ENCODE results near the gene LONP2.

GRCh38 chr16:48361012-48361411, 116.9 kb downstream of the LONP2 start:
- TF ChIP-seq CTCF (IDR thresholded peaks at IDR 0.05) (no peak), POLR2A (IDR thresholded peaks at IDR 0.05) (no peak)

All from body of pancreas (tissue), 4 donors.